T47D (cell line): ENCODE measurements around the gene POP4.
A peak's percentile ranks its signal among the peaks of the same experiment; 100 is the strongest.

Experiments
- DNase-seq, 2 experiments: peaks; one replicate each; pipeline versions ENCODE4 v3.0.0 to v3.0.0-alpha.2; 2011 to 2012; ENCODE audit warnings: low read depth in 1 of 2, low spot score in 1 of 2
- JUND ChIP-seq: IDR thresholded peaks from 2 replicates; pipeline ENCODE4 v1.6.1; 2012; ENCODE audit warnings: low read depth
- in situ Hi-C: cut with HindIII; loops from 2 replicates; pipeline ENCODE4 v1.10.0; 2016; ENCODE audit warnings: low sequenced_read_pairs, low pct_unique_long_range_greater_than_20kb

POP4 gene

DNA sequence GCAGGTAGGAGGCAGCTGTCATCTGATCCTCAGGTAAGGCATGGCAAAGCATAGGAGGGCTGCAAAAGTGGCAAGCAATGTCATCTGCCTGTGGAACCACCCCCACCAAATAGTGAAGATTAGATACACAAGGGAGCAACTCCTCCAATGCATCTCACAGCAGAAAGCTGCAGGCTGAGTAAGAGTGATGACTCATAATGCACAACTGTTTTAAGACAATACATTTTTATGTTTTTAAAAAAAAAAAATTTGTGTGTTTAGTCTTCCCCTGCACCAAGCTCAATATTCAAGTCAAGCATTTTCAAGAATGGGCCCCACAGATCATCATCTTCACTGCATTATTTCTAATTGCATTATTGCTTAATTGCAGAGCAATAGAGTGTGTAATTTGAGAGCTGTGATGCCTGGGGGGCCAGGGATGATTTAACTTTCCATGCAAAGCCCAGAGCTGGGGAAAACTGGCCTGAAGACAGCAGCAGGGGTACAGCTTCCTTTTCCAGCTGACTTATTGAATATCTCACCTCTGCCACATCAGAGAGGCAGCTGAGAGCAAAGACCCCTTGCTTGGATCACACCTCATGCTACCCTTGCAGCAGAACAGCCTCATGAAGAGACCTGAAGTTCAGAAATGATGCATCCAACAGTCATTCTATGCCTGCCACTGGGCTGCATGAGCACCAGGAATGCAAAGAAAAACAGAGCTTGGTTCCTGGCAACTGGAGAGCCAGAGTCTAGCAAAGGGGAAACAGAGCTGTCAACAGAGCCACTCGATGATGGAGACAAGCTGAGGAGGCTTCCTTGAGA is 22.7 kb upstream of the POP4 start:
- in situ Hi-C loops: no loop called here
- no peak for TF ChIP-seq JUND
- no peak for DNase-seq

DNA sequence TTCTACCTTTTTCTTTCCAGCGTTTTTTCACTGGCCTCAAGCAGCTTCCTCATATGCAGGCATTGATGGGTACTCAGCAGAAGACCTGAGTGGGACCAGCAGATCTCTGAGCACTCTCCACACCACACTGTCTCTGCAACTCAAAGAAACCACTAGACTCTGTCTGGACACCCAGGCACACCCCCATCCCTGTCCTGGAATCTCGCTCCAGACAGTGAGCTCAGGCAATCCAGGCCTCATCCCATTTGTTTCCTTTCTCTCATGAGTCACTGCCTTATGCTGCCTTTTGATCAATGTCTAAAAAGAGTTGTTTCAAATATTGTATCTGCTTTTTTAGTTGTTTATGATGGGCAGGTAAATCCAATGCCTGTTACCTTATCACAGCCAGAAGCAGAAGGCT is 19.7 kb upstream of the POP4 start:
- in situ Hi-C loops: no loop called here
- DNase-seq: no peak

DNA sequence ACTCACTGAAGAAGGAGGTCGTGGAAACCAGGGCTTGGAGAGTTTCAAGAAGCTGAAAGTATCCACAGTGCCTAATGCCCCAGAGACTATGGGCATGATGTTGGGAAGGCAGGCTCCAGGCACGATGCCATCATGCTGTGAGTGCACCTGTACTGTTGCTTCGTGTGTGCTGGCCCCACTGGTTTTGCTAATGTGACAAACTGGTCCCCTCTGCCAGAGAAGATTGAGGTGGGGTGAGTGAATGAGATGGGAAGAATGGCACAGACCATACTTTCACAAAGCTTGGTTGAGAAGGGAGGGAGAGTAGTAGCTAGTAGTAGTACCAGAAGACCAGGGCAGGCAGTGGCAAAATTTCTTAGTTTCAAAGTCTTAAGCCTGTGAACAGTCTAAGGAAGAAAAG is 19.0 kb upstream of the POP4 start:
- no peak for DNase-seq
- no peak for TF ChIP-seq JUND
- in situ Hi-C loops: no loop called here

More for the DNA sequence above, 19.7 kb upstream of the POP4 start:
- no peak for TF ChIP-seq JUND

DNA sequence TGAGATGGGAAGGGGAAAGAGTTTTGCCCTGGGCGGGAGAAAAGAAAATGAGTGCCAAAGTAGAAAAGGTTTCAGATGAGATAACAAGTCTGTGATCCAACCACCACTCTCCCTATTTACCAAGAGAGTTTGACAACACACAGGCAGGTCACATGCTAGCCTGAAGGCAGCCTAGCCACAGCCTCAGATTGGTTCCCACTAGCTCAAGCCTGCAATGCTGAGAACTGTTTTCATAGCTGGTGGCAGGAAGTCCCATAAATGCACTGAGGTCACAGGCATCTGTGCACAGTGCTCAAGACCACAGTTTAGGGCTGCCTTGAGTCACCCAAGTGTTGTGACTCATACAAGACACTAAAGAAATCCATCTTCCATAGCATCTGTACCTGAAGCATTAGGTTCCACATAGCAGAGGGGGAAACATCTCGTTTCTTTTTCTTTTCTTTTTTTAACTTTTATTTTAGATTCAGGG is 18.5 kb upstream of the POP4 start:
- no peak for TF ChIP-seq JUND
- DNase-seq: peak in 1 of 2 experiments; percentile 6
- in situ Hi-C loops: no loop called here

DNA sequence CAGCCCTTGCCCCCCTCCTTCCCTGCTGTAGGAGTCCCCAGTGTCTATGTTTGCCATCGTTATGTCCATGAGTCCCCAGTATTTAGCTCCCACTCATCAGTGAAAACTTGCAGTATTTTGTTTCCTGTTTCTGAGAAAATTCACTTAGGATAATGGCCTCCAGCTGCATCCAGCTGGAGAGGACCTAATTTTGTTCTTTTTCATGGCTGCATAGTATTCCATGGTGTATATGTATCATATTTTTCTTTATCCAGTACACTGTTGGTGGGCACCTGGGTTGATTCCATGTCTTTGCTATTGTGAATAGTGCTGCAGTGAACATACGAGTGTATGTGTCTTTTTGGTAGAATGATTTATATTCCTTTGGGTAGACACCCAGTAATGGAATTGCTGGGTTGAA is 18.0 kb upstream of the POP4 start:
- TF ChIP-seq JUND: no peak
- in situ Hi-C loops: no loop called here
- no peak for DNase-seq

DNA sequence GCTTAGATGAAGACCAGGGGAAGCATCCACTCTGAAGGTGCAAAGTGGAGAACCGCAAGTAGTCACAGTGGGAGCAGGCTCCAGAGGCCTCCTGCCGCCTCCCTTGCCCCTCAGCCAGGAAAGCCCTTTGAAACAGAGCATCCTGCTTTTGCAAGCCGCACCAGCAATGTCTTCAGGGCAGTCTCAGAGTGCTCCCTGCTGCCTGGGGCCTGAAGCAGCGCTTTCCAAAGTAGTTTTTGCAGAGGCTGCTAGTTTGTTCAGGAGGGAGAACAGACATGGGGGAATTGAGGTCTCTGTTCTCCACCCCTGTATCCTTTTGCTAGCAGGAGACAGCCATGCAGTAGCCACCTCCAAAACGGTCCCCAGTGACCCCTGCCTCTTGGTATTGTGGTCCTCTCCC is 15.8 kb upstream of the POP4 start:
- in situ Hi-C loops: no loop called here
- TF ChIP-seq JUND: no peak

DNA sequence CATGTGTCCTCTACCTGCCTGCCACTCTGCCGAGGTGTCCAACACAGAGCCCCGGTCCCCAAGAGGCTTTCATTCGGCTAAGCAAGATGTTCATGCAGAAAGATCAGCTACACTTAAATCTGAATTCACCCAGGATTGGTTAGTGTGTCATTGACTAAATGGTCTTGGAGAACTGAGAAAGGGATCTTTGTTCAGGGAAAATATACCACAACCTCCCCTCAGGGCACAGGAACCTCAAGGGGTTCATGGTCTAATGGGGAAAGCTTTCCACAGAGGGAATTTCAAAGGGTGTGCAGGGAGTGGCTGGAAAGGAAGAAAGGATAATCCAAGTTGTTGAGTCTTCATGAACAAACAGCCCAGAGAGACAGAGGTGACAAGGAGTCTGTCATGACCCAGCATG is 14.4 kb upstream of the POP4 start:
- no peak for TF ChIP-seq JUND
- in situ Hi-C loops: no loop called here

More for the DNA sequence above, 15.8 kb upstream of the POP4 start:
- DNase-seq: no peak

DNA sequence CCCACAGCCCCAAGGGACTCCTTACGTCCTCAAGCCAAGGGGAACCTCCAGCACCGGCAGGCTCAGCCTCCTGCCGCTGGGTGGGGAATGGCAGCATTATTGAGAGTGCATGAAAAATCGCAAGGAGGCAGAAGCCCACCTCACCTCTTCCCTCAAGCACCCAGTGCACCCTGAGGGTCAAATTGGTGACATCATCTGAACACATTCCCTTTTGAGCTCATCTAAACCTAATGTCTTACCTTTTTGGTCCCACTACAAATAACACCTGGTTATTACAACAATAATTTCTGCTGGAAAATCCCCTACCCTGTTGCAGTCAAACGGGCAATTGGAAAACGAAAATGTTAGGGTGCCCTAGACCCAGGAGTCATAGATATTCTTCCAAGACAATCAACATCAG is 12.2 kb upstream of the POP4 start:
- no peak for TF ChIP-seq JUND
- DNase-seq: no peak
- in situ Hi-C loops: no loop called here

More for the DNA sequence above, 14.4 kb upstream of the POP4 start:
- DNase-seq: no peak

DNA sequence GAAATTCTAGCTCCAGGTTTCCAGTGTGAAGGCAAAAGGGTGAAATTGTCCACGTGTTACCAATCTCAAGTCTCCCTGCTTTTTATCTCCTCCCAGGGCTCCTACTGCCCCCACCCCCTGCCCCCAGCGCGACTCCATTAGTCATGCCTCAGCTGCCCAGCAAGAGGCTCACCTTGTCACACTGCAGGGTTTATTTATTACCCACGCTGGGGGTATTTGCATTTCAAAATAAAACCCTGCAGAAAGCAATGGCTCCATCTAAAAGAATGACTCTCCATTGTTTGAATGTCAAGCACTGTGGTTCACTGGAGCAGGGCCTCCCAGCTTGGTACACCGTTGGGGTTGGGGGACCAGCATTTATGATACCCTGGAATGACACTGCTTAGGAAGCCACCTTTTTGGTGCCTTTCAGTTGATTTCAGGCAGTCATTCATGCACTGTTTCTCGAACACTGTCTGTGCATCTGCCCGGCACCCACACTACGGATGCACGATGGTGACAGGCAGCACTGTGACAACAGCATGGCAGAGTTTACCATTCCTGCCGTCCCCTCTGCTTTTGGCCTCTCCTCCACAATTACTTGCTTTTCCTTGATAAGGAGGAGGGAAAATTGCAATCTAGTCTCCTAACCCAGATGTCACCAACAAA is 9.9 kb upstream of the POP4 start:
- in situ Hi-C loops: no loop called here
- no peak for TF ChIP-seq JUND
- no peak for DNase-seq

DNA sequence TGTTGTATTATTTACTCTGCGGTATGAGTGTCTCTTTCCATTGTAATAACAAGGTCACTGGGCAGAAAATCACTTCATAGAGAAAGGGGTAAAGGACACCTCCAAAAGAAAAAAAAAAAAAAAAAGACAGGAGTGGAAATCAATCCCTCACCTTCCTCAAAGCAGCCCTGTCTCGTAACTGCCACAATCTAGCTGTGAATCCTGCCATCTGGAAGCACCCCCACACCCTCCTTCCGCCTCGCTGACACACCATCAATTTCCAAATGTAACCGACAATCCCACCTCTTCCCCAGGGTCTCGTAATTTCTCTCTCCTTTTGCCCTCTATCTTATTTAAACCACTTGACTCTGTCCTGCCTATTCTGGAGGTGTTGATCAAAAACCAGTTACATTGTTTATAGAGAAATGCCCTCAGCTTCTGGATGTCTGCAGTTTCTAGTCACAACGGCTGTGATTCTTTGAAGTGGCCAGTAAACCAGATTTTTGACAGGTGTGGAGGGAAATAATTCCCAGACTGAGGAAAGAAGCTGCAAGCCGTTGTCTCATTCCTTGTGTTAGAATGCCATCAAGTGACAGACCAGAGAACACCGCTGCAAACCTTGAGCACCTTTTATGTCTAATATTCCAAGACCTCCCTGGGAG is 9.1 kb upstream of the POP4 start:
- no peak for TF ChIP-seq JUND
- DNase-seq: peak in 1 of 2 experiments; percentile 64
- in situ Hi-C loops: no loop called here

DNA sequence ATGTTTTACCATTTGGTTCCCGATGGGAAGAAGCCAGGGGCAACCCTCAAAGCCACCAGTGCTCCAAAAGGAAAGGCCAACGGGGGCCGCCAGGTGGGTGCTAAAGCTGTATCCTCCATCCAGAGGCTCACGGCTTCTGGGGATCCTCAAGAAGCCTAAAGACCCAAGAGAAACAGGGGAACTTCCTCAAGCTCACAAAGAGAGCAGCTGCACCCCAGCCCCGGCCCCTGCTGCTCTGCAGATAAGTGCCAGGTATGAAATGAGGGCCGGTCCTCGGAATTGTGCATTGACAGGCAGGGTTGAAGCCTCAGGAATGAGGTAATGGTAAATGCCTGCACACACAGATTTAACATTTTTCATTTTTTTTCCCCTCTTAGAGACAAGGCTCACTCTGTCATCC is 8.0 kb upstream of the POP4 start:
- in situ Hi-C loops: no loop called here
- no peak for DNase-seq
- no peak for TF ChIP-seq JUND

DNA sequence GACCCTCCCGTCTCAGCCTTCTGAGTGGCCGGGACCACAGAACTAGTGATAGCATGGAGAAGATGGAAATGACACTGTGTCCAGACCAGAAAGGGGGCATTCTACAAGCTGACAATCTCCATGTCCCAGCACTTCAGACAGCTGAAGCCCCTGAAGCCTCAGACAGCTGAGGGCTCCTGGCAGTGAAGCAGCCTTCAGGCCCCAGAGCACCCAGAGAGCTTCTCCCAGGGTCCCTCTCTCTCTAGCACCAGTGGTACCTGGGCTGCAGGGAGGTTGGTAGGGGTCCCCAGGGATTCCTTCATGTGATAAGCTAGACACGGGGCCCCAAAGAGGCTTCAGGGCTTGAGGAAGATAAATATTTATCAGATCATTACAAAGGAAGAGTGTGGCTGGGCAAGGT is 7.6 kb upstream of the POP4 start:
- no peak for DNase-seq
- TF ChIP-seq JUND: no peak
- in situ Hi-C loops: no loop called here

DNA sequence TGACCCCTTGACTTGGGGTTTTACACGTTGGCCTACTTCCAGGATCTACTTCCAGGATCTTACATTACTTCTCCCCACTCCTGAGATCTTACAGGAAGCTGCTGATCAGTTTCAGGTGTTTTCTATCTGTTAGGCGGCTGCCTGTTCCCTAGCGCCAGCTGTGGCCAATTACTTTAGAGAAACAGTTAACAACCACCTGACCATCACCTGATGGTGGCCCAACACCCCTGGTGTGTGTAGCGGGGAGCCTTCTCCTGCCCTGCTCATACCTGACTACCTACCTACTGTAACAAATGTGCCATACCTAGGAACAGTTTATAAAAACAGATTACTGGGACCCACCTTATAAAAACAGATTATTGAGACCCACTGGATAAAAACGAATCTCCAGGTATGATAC is 2.8 kb upstream of the POP4 start:
- in situ Hi-C loops: no loop called here
- no peak for DNase-seq
- no peak for TF ChIP-seq JUND
